ENCODE data around the gene HP1BP3.

- no peak for TF ChIP-seq CTCF (conservative IDR thresholded peaks at IDR 0.05; ENCODE audit: low read depth, low read length)
- TF ChIP-seq FOS (IDR thresholded peaks at IDR 0.05; ENCODE audit: low read depth, low read length) = no peak
- no peak for TF ChIP-seq RAD21 (IDR thresholded peaks at IDR 0.05; ENCODE audit: low read length)
- TF ChIP-seq SMC3 (IDR thresholded peaks at IDR 0.05; ENCODE audit: low read depth, low read length) = no peak
- no peak for TF ChIP-seq MXI1 (IDR thresholded peaks at IDR 0.05; ENCODE audit: borderline replicate concordance, low read depth, low read length)
- no peak for TF ChIP-seq MAFK (IDR thresholded peaks at IDR 0.05; ENCODE audit: low read depth, low read length)
Measured at GRCh38 chr1:20723159-20723536, 64.0 kb downstream of the HP1BP3 start.
